ENCODE data around the gene KCND3.

KCND3 gene

GRCh38 chr1:111852261-111852721 lies 137.2 kb downstream of the KCND3 start:
- Histone ChIP-seq H3K9ac (ENCODE audit: low read length) (no peak overlapping the region), H3K4me3 (ENCODE audit: low read depth in 1 of 2, low read length in 2 of 2) (no peak overlapping the region), H3K27me3 (ENCODE audit: control insufficient read depth in 1 of 2, insufficient read depth in 2 of 2, low read length in 2 of 2) (no peaks in the 10 kb centered on the region), H3K36me3 (ENCODE audit: insufficient read depth, low read length) (no peaks in the 10 kb centered on the region), H3K9me3 (ENCODE audit: low read length) (no peaks in the 10 kb centered on the region), H3K27ac (ENCODE audit: low read depth, low read length) (no peak overlapping the region), H3K4me1 (ENCODE audit: insufficient read depth, low read length) (no peaks in the 10 kb centered on the region)

- H3K27ac ChIP-seq (ENCODE audit: low read depth, low read length): no peak overlapping the region
- H3K4me3 ChIP-seq (ENCODE audit: low read depth in 1 of 2, low read length in 2 of 2): no peak overlapping the region
- no peak overlapping the region for H3K9ac ChIP-seq (ENCODE audit: low read length)
- H3K27me3 ChIP-seq (ENCODE audit: control insufficient read depth in 1 of 2, insufficient read depth in 2 of 2, low read length in 2 of 2): no peaks in the 10 kb centered on the region
- no peaks in the 10 kb centered on the region for H3K36me3 ChIP-seq (ENCODE audit: insufficient read depth, low read length)
- no peaks in the 10 kb centered on the region for H3K9me3 ChIP-seq (ENCODE audit: low read length)
- no peaks in the 10 kb centered on the region for H3K4me1 ChIP-seq (ENCODE audit: insufficient read depth, low read length)
Measured at GRCh38 chr1:111851552-111851951, 137.9 kb downstream of the KCND3 start.

GRCh38 chr1:111850109-111850508 lies 139.4 kb downstream of the KCND3 start:
- H3K4me1 ChIP-seq (ENCODE audit: insufficient read depth, low read length): no peaks in the 10 kb centered on the region
- no peaks in the 10 kb centered on the region for H3K27me3 ChIP-seq (ENCODE audit: control insufficient read depth in 1 of 2, insufficient read depth in 2 of 2, low read length in 2 of 2)
- no peaks in the 10 kb centered on the region for H3K9me3 ChIP-seq (ENCODE audit: low read length)
- H3K27ac ChIP-seq (ENCODE audit: low read depth, low read length): no peak overlapping the region
- no peak overlapping the region for H3K4me3 ChIP-seq (ENCODE audit: low read depth in 1 of 2, low read length in 2 of 2)
- H3K9ac ChIP-seq (ENCODE audit: low read length): no peak overlapping the region
- H3K36me3 ChIP-seq (ENCODE audit: insufficient read depth, low read length): no peaks in the 10 kb centered on the region

- no peak overlapping the region for H3K4me3 ChIP-seq (ENCODE audit: low read depth in 1 of 2, low read length in 2 of 2)
- no peaks in the 10 kb centered on the region for H3K4me1 ChIP-seq (ENCODE audit: insufficient read depth, low read length)
- H3K9me3 ChIP-seq (ENCODE audit: low read length): no peaks in the 10 kb centered on the region
- no peaks in the 10 kb centered on the region for H3K27me3 ChIP-seq (ENCODE audit: control insufficient read depth in 1 of 2, insufficient read depth in 2 of 2, low read length in 2 of 2)
- H3K27ac ChIP-seq (ENCODE audit: low read depth, low read length): no peak overlapping the region
- no peak overlapping the region for H3K9ac ChIP-seq (ENCODE audit: low read length)
- H3K36me3 ChIP-seq (ENCODE audit: insufficient read depth, low read length): no peaks in the 10 kb centered on the region
Measured at GRCh38 chr1:111848852-111849545, 140.5 kb downstream of the KCND3 start.

GRCh38 chr1:111847466-111847865 lies 142.0 kb downstream of the KCND3 start:
- H3K9me3 ChIP-seq (ENCODE audit: low read length): no peaks in the 10 kb centered on the region
- H3K27ac ChIP-seq (ENCODE audit: low read depth, low read length): no peak overlapping the region
- H3K9ac ChIP-seq (ENCODE audit: low read length): no peak overlapping the region
- H3K27me3 ChIP-seq (ENCODE audit: control insufficient read depth in 1 of 2, insufficient read depth in 2 of 2, low read length in 2 of 2): no peaks in the 10 kb centered on the region
- no peaks in the 10 kb centered on the region for H3K4me1 ChIP-seq (ENCODE audit: insufficient read depth, low read length)
- H3K36me3 ChIP-seq (ENCODE audit: insufficient read depth, low read length): no peaks in the 10 kb centered on the region
- no peak overlapping the region for H3K4me3 ChIP-seq (ENCODE audit: low read depth in 1 of 2, low read length in 2 of 2)

- Histone ChIP-seq H3K36me3 (ENCODE audit: insufficient read depth, low read length) (no peaks in the 10 kb centered on the region), H3K4me3 (ENCODE audit: low read depth in 1 of 2, low read length in 2 of 2) (no peak overlapping the region), H3K9ac (ENCODE audit: low read length) (no peak overlapping the region), H3K9me3 (ENCODE audit: low read length) (no peaks in the 10 kb centered on the region), H3K27me3 (ENCODE audit: control insufficient read depth in 1 of 2, insufficient read depth in 2 of 2, low read length in 2 of 2) (no peaks in the 10 kb centered on the region), H3K4me1 (ENCODE audit: insufficient read depth, low read length) (no peaks in the 10 kb centered on the region), H3K27ac (ENCODE audit: low read depth, low read length) (no peak overlapping the region)
Measured at GRCh38 chr1:111846842-111847241, 142.6 kb downstream of the KCND3 start.

- no peaks in the 10 kb centered on the region for H3K9me3 ChIP-seq (ENCODE audit: low read length)
- H3K27me3 ChIP-seq (ENCODE audit: control insufficient read depth in 1 of 2, insufficient read depth in 2 of 2, low read length in 2 of 2): no peaks in the 10 kb centered on the region
- H3K4me1 ChIP-seq (ENCODE audit: insufficient read depth, low read length): no peaks in the 10 kb centered on the region
- H3K36me3 ChIP-seq (ENCODE audit: insufficient read depth, low read length): no peaks in the 10 kb centered on the region
- H3K4me3 ChIP-seq (ENCODE audit: low read depth in 1 of 2, low read length in 2 of 2): no peak overlapping the region
- H3K9ac ChIP-seq (ENCODE audit: low read length): no peak overlapping the region
- H3K27ac ChIP-seq (ENCODE audit: low read depth, low read length): no peak overlapping the region
Measured at GRCh38 chr1:111843177-111843576, 146.3 kb downstream of the KCND3 start.

- Histone ChIP-seq H3K27me3 (ENCODE audit: control insufficient read depth in 1 of 2, insufficient read depth in 2 of 2, low read length in 2 of 2) (no peaks in the 10 kb centered on the region), H3K36me3 (ENCODE audit: insufficient read depth, low read length) (no peaks in the 10 kb centered on the region), H3K4me1 (ENCODE audit: insufficient read depth, low read length) (no peaks in the 10 kb centered on the region), H3K4me3 (ENCODE audit: low read depth in 1 of 2, low read length in 2 of 2) (no peak overlapping the region), H3K9ac (ENCODE audit: low read length) (no peak overlapping the region), H3K9me3 (ENCODE audit: low read length) (no peaks in the 10 kb centered on the region), H3K27ac (ENCODE audit: low read depth, low read length) (no peak overlapping the region)
Measured at GRCh38 chr1:111842411-111842810, 147.1 kb downstream of the KCND3 start.

GRCh38 chr1:111841746-111842145 lies 147.7 kb downstream of the KCND3 start:
- Histone ChIP-seq H3K27ac (ENCODE audit: low read depth, low read length) (no peak overlapping the region), H3K9me3 (ENCODE audit: low read length) (no peaks in the 10 kb centered on the region), H3K36me3 (ENCODE audit: insufficient read depth, low read length) (no peaks in the 10 kb centered on the region), H3K9ac (ENCODE audit: low read length) (no peak overlapping the region), H3K4me3 (ENCODE audit: low read depth in 1 of 2, low read length in 2 of 2) (no peak overlapping the region), H3K4me1 (ENCODE audit: insufficient read depth, low read length) (no peaks in the 10 kb centered on the region), H3K27me3 (ENCODE audit: control insufficient read depth in 1 of 2, insufficient read depth in 2 of 2, low read length in 2 of 2) (no peaks in the 10 kb centered on the region)

GRCh38 chr1:111841189-111841588 lies 148.3 kb downstream of the KCND3 start:
- H3K9ac ChIP-seq (ENCODE audit: low read length): no peak overlapping the region
- no peak overlapping the region for H3K27ac ChIP-seq (ENCODE audit: low read depth, low read length)
- no peaks in the 10 kb centered on the region for H3K27me3 ChIP-seq (ENCODE audit: control insufficient read depth in 1 of 2, insufficient read depth in 2 of 2, low read length in 2 of 2)
- H3K4me1 ChIP-seq (ENCODE audit: insufficient read depth, low read length): no peaks in the 10 kb centered on the region
- no peaks in the 10 kb centered on the region for H3K36me3 ChIP-seq (ENCODE audit: insufficient read depth, low read length)
- no peak overlapping the region for H3K4me3 ChIP-seq (ENCODE audit: low read depth in 1 of 2, low read length in 2 of 2)
- H3K9me3 ChIP-seq (ENCODE audit: low read length): no peaks in the 10 kb centered on the region

- H3K27me3 ChIP-seq (ENCODE audit: control insufficient read depth in 1 of 2, insufficient read depth in 2 of 2, low read length in 2 of 2): no peaks in the 10 kb centered on the region
- H3K4me3 ChIP-seq (ENCODE audit: low read depth in 1 of 2, low read length in 2 of 2): no peak overlapping the region
- H3K36me3 ChIP-seq (ENCODE audit: insufficient read depth, low read length): no peaks in the 10 kb centered on the region
- H3K4me1 ChIP-seq (ENCODE audit: insufficient read depth, low read length): no peaks in the 10 kb centered on the region
- H3K9ac ChIP-seq (ENCODE audit: low read length): no peak overlapping the region
- H3K27ac ChIP-seq (ENCODE audit: low read depth, low read length): no peak overlapping the region
- no peaks in the 10 kb centered on the region for H3K9me3 ChIP-seq (ENCODE audit: low read length)
Measured at GRCh38 chr1:111837393-111837792, 152.1 kb downstream of the KCND3 start.

- Histone ChIP-seq H3K27ac (ENCODE audit: low read depth, low read length) (no peak overlapping the region), H3K4me3 (ENCODE audit: low read depth in 1 of 2, low read length in 2 of 2) (no peak overlapping the region), H3K9me3 (ENCODE audit: low read length) (no peaks in the 10 kb centered on the region), H3K36me3 (ENCODE audit: insufficient read depth, low read length) (no peaks in the 10 kb centered on the region), H3K9ac (ENCODE audit: low read length) (no peak overlapping the region), H3K27me3 (ENCODE audit: control insufficient read depth in 1 of 2, insufficient read depth in 2 of 2, low read length in 2 of 2) (no peaks in the 10 kb centered on the region), H3K4me1 (ENCODE audit: insufficient read depth, low read length) (no peaks in the 10 kb centered on the region)
Measured at GRCh38 chr1:111836111-111836510, 153.4 kb downstream of the KCND3 start.

All from muscle layer of colon (tissue), 2 donors.